ENCODE results near the gene XPO6.

DNA sequence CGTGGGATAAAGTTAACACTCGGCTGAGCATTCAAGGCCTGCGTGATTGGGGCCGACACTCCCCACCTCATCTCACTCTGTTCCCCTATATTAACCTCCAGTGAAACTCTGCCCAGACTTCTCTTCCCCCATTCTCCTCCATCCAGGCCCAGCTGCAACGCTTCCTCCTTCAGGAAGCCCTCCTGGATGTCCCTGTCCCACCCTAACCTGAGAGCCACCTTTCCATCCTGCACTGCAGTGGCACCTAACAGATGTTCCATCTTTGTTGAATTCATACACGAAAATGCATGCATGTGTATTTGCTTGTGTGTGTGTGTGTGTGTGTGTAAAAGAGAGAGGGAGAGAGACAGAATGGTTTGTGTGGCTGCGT, 48.0 kb upstream of the XPO6 start:
- TF ChIP-seq ZZZ3 (CRISPR knock-in tag; IDR thresholded peaks at IDR 0.05; ENCODE audit: borderline replicate concordance), result no peak
- TF ChIP-seq, protein P1, sequence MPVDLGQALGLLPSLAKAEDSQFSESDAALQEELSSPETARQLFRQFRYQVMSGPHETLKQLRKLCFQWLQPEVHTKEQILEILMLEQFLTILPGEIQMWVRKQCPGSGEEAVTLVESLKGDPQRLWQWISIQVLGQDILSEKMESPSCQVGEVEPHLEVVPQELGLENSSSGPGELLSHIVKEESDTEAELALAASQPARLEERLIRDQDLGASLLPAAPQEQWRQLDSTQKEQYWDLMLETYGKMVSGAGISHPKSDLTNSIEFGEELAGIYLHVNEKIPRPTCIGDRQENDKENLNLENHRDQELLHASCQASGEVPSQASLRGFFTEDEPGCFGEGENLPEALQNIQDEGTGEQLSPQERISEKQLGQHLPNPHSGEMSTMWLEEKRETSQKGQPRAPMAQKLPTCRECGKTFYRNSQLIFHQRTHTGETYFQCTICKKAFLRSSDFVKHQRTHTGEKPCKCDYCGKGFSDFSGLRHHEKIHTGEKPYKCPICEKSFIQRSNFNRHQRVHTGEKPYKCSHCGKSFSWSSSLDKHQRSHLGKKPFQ (CRISPR knock-in tag; IDR thresholded peaks at IDR 0.05; ENCODE audit: insufficient replicate concordance), result no peak
- no peak for TF ChIP-seq JUN (CRISPR knock-in tag; IDR thresholded peaks at IDR 0.05)
- no peak for TF ChIP-seq CC2D1A (CRISPR knock-in tag; IDR thresholded peaks at IDR 0.05)
- no peak for TF ChIP-seq MXI1 (IDR thresholded peaks at IDR 0.05; ENCODE audit: borderline replicate concordance, low read depth, low read length)
- TF ChIP-seq ZNF577 (CRISPR knock-in tag; IDR thresholded peaks at IDR 0.05; ENCODE audit: borderline replicate concordance, low read depth), result no peak
- no peak for TF ChIP-seq FOXJ3 (CRISPR knock-in tag; IDR thresholded peaks at IDR 0.05; ENCODE audit: borderline replicate concordance)
- TF ChIP-seq, protein P2, sequence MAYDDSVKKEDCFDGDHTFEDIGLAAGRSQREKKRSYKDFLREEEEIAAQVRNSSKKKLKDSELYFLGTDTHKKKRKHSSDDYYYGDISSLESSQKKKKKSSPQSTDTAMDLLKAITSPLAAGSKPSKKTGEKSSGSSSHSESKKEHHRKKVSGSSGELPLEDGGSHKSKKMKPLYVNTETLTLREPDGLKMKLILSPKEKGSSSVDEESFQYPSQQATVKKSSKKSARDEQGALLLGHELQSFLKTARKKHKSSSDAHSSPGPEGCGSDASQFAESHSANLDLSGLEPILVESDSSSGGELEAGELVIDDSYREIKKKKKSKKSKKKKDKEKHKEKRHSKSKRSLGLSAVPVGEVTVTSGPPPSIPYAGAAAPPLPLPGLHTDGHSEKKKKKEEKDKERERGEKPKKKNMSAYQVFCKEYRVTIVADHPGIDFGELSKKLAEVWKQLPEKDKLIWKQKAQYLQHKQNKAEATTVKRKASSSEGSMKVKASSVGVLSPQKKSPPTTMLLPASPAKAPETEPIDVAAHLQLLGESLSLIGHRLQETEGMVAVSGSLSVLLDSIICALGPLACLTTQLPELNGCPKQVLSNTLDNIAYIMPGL (CRISPR knock-in tag; IDR thresholded peaks at IDR 0.05; ENCODE audit: borderline replicate concordance in 1 of 2, low read depth in 1 of 2), result no peak
- TF ChIP-seq, protein P3, sequence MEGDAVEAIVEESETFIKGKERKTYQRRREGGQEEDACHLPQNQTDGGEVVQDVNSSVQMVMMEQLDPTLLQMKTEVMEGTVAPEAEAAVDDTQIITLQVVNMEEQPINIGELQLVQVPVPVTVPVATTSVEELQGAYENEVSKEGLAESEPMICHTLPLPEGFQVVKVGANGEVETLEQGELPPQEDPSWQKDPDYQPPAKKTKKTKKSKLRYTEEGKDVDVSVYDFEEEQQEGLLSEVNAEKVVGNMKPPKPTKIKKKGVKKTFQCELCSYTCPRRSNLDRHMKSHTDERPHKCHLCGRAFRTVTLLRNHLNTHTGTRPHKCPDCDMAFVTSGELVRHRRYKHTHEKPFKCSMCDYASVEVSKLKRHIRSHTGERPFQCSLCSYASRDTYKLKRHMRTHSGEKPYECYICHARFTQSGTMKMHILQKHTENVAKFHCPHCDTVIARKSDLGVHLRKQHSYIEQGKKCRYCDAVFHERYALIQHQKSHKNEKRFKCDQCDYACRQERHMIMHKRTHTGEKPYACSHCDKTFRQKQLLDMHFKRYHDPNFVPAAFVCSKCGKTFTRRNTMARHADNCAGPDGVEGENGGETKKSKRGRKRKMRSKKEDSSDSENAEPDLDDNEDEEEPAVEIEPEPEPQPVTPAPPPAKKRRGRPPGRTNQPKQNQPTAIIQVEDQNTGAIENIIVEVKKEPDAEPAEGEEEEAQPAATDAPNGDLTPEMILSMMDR (CRISPR knock-in tag; IDR thresholded peaks at IDR 0.05), result no peak
- no peak for TF ChIP-seq ZBTB8A (CRISPR knock-in tag; IDR thresholded peaks at IDR 0.05; ENCODE audit: borderline replicate concordance, low read depth)
- no peak for TF ChIP-seq RXRA (CRISPR knock-in tag; IDR thresholded peaks at IDR 0.05)
- TF ChIP-seq ZNF501 (CRISPR knock-in tag; IDR thresholded peaks at IDR 0.05), result no peak
- no peak for TF ChIP-seq ZNF264 (CRISPR knock-in tag; IDR thresholded peaks at IDR 0.05)
- TF ChIP-seq, protein P4, sequence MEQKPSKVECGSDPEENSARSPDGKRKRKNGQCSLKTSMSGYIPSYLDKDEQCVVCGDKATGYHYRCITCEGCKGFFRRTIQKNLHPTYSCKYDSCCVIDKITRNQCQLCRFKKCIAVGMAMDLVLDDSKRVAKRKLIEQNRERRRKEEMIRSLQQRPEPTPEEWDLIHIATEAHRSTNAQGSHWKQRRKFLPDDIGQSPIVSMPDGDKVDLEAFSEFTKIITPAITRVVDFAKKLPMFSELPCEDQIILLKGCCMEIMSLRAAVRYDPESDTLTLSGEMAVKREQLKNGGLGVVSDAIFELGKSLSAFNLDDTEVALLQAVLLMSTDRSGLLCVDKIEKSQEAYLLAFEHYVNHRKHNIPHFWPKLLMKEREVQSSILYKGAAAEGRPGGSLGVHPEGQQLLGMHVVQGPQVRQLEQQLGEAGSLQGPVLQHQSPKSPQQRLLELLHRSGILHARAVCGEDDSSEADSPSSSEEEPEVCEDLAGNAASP (CRISPR knock-in tag; IDR thresholded peaks at IDR 0.05; ENCODE audit: borderline replicate concordance), result no peak
